Astrocyte (in vitro differentiated cells and primary cell): ENCODE results near the gene ZFHX3. TPM values are rescaled to one million over a fixed set of nuclear protein-coding genes. Genes with fewer than 3 reads are reported as not detected.

Experiments used
- DNase-seq: peaks from one replicate; pipeline ENCODE4 v3.0.0-alpha.2; 2010; ENCODE audit warnings: low read depth
- FAIRE-seq: peaks from 2 replicates; lab custom pipeline; 2011; peaks lifted over from hg19 to GRCh38; lab: Jason Lieb, UNC
- H2AFZ ChIP-seq: 2 replicates; pipeline ENCODE4 v1.6.0; 2012; ENCODE audit warnings: low read depth, low read length, inconsistent platforms
- H3K27ac ChIP-seq: 2 replicates; pipeline ENCODE4 v1.5.1; 2011; ENCODE audit warnings: low read depth, low read length, inconsistent platforms
- H3K27me3 ChIP-seq: 2 replicates; pipeline ENCODE4 v1.6.0; 2011; ENCODE audit warnings: low read length, inconsistent platforms; ENCODE audit not compliant: insufficient read depth
- H3K36me3 ChIP-seq: 2 replicates; pipeline ENCODE4 v1.5.1; 2011; ENCODE audit warnings: low read length, inconsistent platforms; ENCODE audit not compliant: insufficient read depth
- H3K4me1 ChIP-seq: 2 replicates; pipeline ENCODE4 v1.5.1; 2011; ENCODE audit warnings: low read length, inconsistent platforms; ENCODE audit not compliant: insufficient read depth
- H3K4me2 ChIP-seq: 2 replicates; pipeline ENCODE4 v1.6.0; 2012; ENCODE audit warnings: low read length, inconsistent platforms
- H3K4me3 ChIP-seq: 2 replicates; pipeline ENCODE4 v1.5.1; 2011; ENCODE audit warnings: low read depth, mild to moderate bottlenecking, low read length, inconsistent platforms; ENCODE audit not compliant: insufficient read depth
- H3K79me2 ChIP-seq: 2 replicates; pipeline ENCODE4 v1.6.0; 2012; ENCODE audit warnings: mild to moderate bottlenecking, low read length, inconsistent platforms; ENCODE audit not compliant: insufficient read depth
- H3K9ac ChIP-seq: 2 replicates; pipeline ENCODE4 v1.6.0; 2012; ENCODE audit warnings: mild to moderate bottlenecking, low read length, inconsistent platforms
- H3K9me3 ChIP-seq: 2 replicates; pipeline ENCODE4 v1.5.1; 2012; ENCODE audit warnings: low read depth, mild to moderate bottlenecking, low read length, inconsistent platforms; ENCODE audit not compliant: insufficient read depth
- H4K20me1 ChIP-seq: 2 replicates; pipeline ENCODE4 v1.6.0; 2012; ENCODE audit warnings: low read length, inconsistent platforms; ENCODE audit not compliant: insufficient read depth
- H3K27ac Mint-ChIP-seq: one replicate; pipeline ENCODE4 v1.8.0; 2021; ENCODE audit warnings: mild to moderate bottlenecking, mixed read lengths; ENCODE audit not compliant: unreplicated experiment
- H3K27me3 Mint-ChIP-seq: one replicate; pipeline ENCODE4 v1.8.0; 2021; ENCODE audit warnings: low read depth, mixed read lengths; ENCODE audit not compliant: unreplicated experiment
- H3K36me3 Mint-ChIP-seq: one replicate; pipeline ENCODE4 v1.8.0; 2021; ENCODE audit warnings: low read depth, mixed read lengths; ENCODE audit not compliant: unreplicated experiment
- H3K4me1 Mint-ChIP-seq: one replicate; pipeline ENCODE4 v1.8.0; 2021; ENCODE audit warnings: low read depth, mixed read lengths; ENCODE audit not compliant: unreplicated experiment
- H3K4me3 Mint-ChIP-seq: one replicate; pipeline ENCODE4 v1.8.0; 2021; ENCODE audit warnings: mild to moderate bottlenecking, moderate library complexity, mixed read lengths; ENCODE audit not compliant: unreplicated experiment
- H3K9me3 Mint-ChIP-seq: one replicate; pipeline ENCODE4 v1.8.0; 2021; ENCODE audit warnings: mild to moderate bottlenecking, mixed read lengths; ENCODE audit not compliant: unreplicated experiment
- EZH2 ChIP-seq: IDR thresholded peaks from 2 replicates; pipeline ENCODE4 v1.6.1; 2012; ENCODE audit warnings: mild to moderate bottlenecking, low read length, inconsistent platforms; ENCODE audit not compliant: insufficient read depth
- total RNA-seq: library from RNA; stranded (reverse); gene quantifications from 2 replicates; pipeline ENCODE4 v1.2.1, GENCODE V29; 2021
- TF ChIP-seq, protein P1 (sequence below): IDR thresholded peaks from 2 replicates; pipeline ENCODE4 v1.5.1; 2011; ENCODE audit warnings: low read depth, mild to moderate bottlenecking, inconsistent platforms, low read length, moderate library complexity; ENCODE audit not compliant: insufficient read depth

The ZFHX3 gene
- total RNA-seq, 1 donor from 2014 or later = 19.7 TPM

DNA sequence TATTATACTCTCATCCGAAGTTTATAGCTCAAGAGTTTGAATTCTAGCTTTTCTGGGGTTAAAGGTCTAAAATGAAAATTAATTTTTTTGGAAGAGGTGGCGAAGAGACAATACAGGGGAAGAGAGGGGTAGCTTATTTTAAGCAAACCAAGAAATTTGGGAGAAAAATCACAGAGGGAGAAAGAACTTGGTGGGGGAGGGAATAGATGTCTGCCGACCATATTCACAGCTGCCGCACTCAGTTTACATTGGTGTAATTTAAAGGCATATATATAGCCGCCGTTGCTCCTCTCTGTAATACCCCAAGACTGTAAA lies 6.5 kb upstream of the ZFHX3 start:
- Histone ChIP-seq H3K9ac (peak overlapping the region; percentile 90), H3K27ac (peak overlapping the region; percentile 93), H3K36me3 (no peaks in the 10 kb centered on the region), H4K20me1 (no peaks in the 10 kb centered on the region), H3K4me3 (no peak overlapping the region), H3K9me3 (no peaks in the 10 kb centered on the region), H3K79me2 (peaks cover 90% of the 10 kb centered on the region), H3K4me2 (peak overlapping the region; percentile 87), H3K4me1 (peaks cover 58% of the 10 kb centered on the region), H3K27me3 (no peaks in the 10 kb centered on the region), H2AFZ (no peak overlapping the region)
- H3K9me3 Mint-ChIP-seq = no peaks in the 10 kb centered on the region
- H3K4me1 Mint-ChIP-seq = peaks cover 24% of the 10 kb centered on the region
- no peaks in the 10 kb centered on the region for H3K36me3 Mint-ChIP-seq
- TF ChIP-seq EZH2 = no peak
- TF ChIP-seq, protein P1, sequence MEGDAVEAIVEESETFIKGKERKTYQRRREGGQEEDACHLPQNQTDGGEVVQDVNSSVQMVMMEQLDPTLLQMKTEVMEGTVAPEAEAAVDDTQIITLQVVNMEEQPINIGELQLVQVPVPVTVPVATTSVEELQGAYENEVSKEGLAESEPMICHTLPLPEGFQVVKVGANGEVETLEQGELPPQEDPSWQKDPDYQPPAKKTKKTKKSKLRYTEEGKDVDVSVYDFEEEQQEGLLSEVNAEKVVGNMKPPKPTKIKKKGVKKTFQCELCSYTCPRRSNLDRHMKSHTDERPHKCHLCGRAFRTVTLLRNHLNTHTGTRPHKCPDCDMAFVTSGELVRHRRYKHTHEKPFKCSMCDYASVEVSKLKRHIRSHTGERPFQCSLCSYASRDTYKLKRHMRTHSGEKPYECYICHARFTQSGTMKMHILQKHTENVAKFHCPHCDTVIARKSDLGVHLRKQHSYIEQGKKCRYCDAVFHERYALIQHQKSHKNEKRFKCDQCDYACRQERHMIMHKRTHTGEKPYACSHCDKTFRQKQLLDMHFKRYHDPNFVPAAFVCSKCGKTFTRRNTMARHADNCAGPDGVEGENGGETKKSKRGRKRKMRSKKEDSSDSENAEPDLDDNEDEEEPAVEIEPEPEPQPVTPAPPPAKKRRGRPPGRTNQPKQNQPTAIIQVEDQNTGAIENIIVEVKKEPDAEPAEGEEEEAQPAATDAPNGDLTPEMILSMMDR = no peak
- DNase-seq (no peak), FAIRE-seq (no peak)
- H3K4me3 Mint-ChIP-seq = peak overlapping the region; percentile 61
- no peak overlapping the region for H3K27ac Mint-ChIP-seq
- peaks cover 2% of the 10 kb centered on the region for H3K27me3 Mint-ChIP-seq

GRCh38 chr16:73054125-73054484 lies 6.2 kb upstream of the ZFHX3 start:
- TF ChIP-seq, protein P1 = no peak
- TF ChIP-seq EZH2 = no peak
- Histone ChIP-seq H3K36me3 (no peaks in the 10 kb centered on the region), H3K27me3 (no peaks in the 10 kb centered on the region), H4K20me1 (no peaks in the 10 kb centered on the region), H3K9me3 (no peaks in the 10 kb centered on the region), H3K4me2 (peak overlapping the region; percentile 87), H3K4me3 (no peak overlapping the region), H3K9ac (peak overlapping the region; percentile 90), H3K79me2 (peaks cover 90% of the 10 kb centered on the region), H3K27ac (peak overlapping the region; percentile 93), H2AFZ (no peak overlapping the region), H3K4me1 (peaks cover 57% of the 10 kb centered on the region)
- Mint-ChIP-seq H3K27me3 (peaks cover 2% of the 10 kb centered on the region), H3K4me1 (peaks cover 25% of the 10 kb centered on the region), H3K27ac (no peak overlapping the region), H3K36me3 (no peaks in the 10 kb centered on the region), H3K4me3 (peak overlapping the region; percentile 62), H3K9me3 (no peaks in the 10 kb centered on the region)
- no peak for DNase-seq
- FAIRE-seq = no peak

DNA sequence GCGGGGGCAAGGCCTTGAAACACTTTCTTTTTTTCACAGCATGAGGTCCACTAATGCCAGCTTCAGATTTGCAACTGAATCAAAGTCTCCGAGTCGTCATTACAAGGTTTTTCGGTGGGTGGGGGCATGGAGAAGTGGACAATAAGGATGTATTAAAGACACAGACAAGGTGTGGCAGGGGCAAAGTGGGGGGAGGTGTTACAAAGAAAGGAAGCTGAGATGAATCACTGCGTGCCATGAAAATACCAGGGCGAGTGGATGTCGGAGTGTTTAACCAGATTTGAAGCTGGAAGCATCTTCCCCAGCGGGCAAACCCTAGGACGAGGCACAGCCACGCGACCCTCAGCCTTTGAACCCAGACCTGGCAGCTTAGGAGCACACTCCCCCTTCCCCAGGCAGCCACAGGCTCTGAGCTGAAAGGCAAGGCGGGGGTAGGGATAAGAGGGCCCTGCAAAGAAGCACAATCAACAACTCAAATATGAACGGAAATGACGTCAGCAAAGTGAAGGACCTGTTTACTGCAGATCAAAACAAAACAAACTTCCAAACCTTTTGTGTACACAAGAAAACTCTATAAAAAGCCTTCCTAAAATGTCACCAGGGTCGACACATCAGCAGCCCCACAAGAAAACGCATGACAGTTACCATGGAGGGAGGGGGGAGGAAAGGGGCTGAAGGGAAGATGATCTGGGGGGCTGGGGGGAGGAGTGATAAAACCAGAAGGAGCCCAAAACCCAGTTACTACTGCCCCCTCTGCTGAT lies 5.6 kb upstream of the ZFHX3 start:
- no peaks in the 10 kb centered on the region for H3K9me3 ChIP-seq
- Mint-ChIP-seq H3K9me3 (no peaks in the 10 kb centered on the region), H3K36me3 (no peaks in the 10 kb centered on the region), H3K4me1 (peaks cover 30% of the 10 kb centered on the region), H3K27ac (no peak overlapping the region), H3K27me3 (peaks cover 2% of the 10 kb centered on the region), H3K4me3 (peak overlapping the region; percentile 62)
- no peaks in the 10 kb centered on the region for H3K27me3 ChIP-seq
- H3K27ac ChIP-seq = peak overlapping the region; percentile 93
- no peaks in the 10 kb centered on the region for H4K20me1 ChIP-seq
- H3K4me3 ChIP-seq = peak overlapping the region; percentile 37
- H3K4me2 ChIP-seq = peak overlapping the region; percentile 87
- TF ChIP-seq, protein P1 = no peak
- TF ChIP-seq EZH2 = no peak
- H3K9ac ChIP-seq = peak overlapping the region; percentile 90
- peaks cover 91% of the 10 kb centered on the region for H3K79me2 ChIP-seq
- DNase-seq (peak; percentile 52), FAIRE-seq (no peak)
- peak overlapping the region; percentile 74 for H2AFZ ChIP-seq
- peaks cover 63% of the 10 kb centered on the region for H3K4me1 ChIP-seq
- no peaks in the 10 kb centered on the region for H3K36me3 ChIP-seq
